OCI-M1 (cell line): ENCODE results near the gene UBTD1.
"Not testable (repeated sequence)": the region's sequence is repeated elsewhere in the genome, so short reads cannot be mapped to it uniquely, and the experiment has no call there.

Experiments
- DNase-seq: peaks from one replicate; lab custom pipeline; 2025; lab: John Stamatoyannopoulos, UW

UBTD1 gene

GRCh38 chr10:97538839-97539238 lies 40.1 kb downstream of the UBTD1 start:
- no peak for DNase-seq

- DNase-seq = no peak
These were observed 40.9 kb downstream of the UBTD1 start for GRCh38 chr10:97539523-97540200.

GRCh38 chr10:97540669-97541500 lies 42.2 kb downstream of the UBTD1 start:
- DNase-seq = no peak

- peak; percentile 43 for DNase-seq
These were observed 43.7 kb downstream of the UBTD1 start for GRCh38 chr10:97542169-97543024.

- DNase-seq = peak; percentile 64
These were observed 44.4 kb downstream of the UBTD1 start for GRCh38 chr10:97543025-97543546.

- no peak for DNase-seq
These were observed 47.9 kb downstream of the UBTD1 start for GRCh38 chr10:97546456-97547270.

GRCh38 chr10:97547271-97547600 lies 48.5 kb downstream of the UBTD1 start:
- no peak for DNase-seq

GRCh38 chr10:97547962-97548361 lies 49.2 kb downstream of the UBTD1 start:
- DNase-seq = no peak

GRCh38 chr10:97548828-97549455 lies 50.2 kb downstream of the UBTD1 start:
- DNase-seq = no peak

GRCh38 chr10:97549587-97550322 lies 51.0 kb downstream of the UBTD1 start:
- DNase-seq = no peak

- DNase-seq = no peak
These were observed 51.8 kb downstream of the UBTD1 start for GRCh38 chr10:97550336-97551149.

- no peak for DNase-seq
These were observed 52.5 kb downstream of the UBTD1 start for GRCh38 chr10:97551271-97551670.

- DNase-seq = peak; percentile 75
These were observed 54.9 kb downstream of the UBTD1 start for GRCh38 chr10:97553575-97554031.

- not testable (repeated sequence) for DNase-seq
These were observed 55.6 kb downstream of the UBTD1 start for GRCh38 chr10:97554336-97554735.

- DNase-seq = not testable (repeated sequence)
These were observed 56.8 kb downstream of the UBTD1 start for GRCh38 chr10:97555541-97555940.

GRCh38 chr10:97560731-97561381 lies 62.1 kb downstream of the UBTD1 start:
- not testable (repeated sequence) for DNase-seq

GRCh38 chr10:97561386-97562077 lies 62.8 kb downstream of the UBTD1 start:
- not testable (repeated sequence) for DNase-seq

GRCh38 chr10:97562329-97562728 lies 63.6 kb downstream of the UBTD1 start:
- not testable (repeated sequence) for DNase-seq
